Stimulated activated effector memory CD8-positive, alpha-beta T cell treated with anti-CD3 and anti-CD28 coated beads, Interleukin-12 subunit alpha, Interleukin-12 subunit beta, amount 100 ng/mL, for 72 hours (primary cell): Measurements from ENCODE around the gene TNS3.
A peak's percentile ranks its signal among the peaks of the same experiment; 100 is the strongest.

Experiments
- ATAC-seq: fragments of 150-1000 bp; cut with Tn5 transposase; 2 replicates; pipeline ENCODE4 v1.10.0; 2021
- DNase-seq, 2 donors: peaks; one replicate each; pipeline ENCODE4 v3.0.0; 2021 to 2022; ENCODE audit warnings: low spot score in 2 of 2
- H3K27ac Mint-ChIP-seq: one replicate; pipeline ENCODE4 v1.8.0; 2022; ENCODE audit warnings: mild to moderate bottlenecking, mixed read lengths
- H3K36me3 Mint-ChIP-seq: one replicate; pipeline ENCODE4 v1.8.0; 2022; ENCODE audit warnings: mild to moderate bottlenecking, mixed read lengths
- H3K4me1 Mint-ChIP-seq: one replicate; pipeline ENCODE4 v1.8.0; 2022; ENCODE audit warnings: mixed read lengths
- H3K4me3 Mint-ChIP-seq: one replicate; pipeline ENCODE4 v1.8.0; 2022; ENCODE audit warnings: mild to moderate bottlenecking, mixed read lengths
- H3K9me3 Mint-ChIP-seq: one replicate; pipeline ENCODE4 v1.8.0; 2022; ENCODE audit warnings: mixed read lengths

Gene TNS3

GRCh38 chr7:47507522-47507921 is 74.4 kb downstream of the TNS3 start:
- ATAC-seq, result no peak

DNA sequence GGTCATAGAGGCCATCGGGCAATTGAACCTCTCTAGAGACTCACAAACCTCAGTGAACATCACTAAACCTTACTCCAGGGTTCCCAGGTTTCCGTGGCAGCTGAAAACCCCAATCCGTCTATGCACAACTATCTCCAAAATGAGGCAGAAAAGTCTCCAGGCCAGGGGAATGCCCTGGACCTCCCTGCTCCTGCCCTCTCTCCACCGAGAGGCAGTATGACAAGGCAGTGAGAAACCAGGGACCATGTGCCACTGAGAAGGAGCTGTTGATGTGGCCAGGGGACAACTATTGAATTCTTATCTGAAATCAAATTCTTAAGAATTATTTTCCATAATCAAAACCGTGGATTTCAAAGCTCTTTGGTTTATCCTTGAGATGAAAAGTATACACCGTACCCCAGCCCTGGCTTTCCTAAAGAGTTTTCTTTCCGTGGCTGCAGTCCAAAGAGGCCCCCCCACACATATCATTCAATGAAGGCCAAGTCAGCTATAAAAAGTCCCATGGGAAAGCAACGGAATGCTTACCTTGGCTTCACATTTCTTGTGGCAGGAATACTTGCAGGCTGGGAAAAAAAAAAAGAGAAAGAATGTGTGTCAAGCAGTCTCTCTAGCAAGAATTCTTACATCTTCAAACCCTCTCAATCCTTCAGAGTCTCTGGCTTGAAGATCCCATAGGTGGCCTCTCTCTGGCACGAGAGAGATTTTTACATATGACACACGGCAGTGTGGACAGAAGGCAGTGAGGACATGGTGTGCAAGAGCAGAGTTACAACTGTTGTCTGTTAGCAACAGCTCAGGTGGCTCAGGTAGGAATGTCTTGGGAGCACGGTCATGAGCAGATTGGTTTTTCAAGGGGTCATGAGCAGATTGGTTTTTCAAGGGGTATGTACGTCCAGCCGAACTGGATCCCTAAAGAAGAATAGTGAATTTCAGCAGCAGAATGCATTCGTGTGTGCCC is 75.2 kb downstream of the TNS3 start:
- H3K9me3 Mint-ChIP-seq, result no peaks in the 10 kb centered on the region
- H3K4me3 Mint-ChIP-seq, result no peak overlapping the region
- ATAC-seq, result no peak
- H3K4me1 Mint-ChIP-seq, result no peaks in the 10 kb centered on the region
- DNase-seq, result no peak
- no peak overlapping the region for H3K27ac Mint-ChIP-seq
- no peaks in the 10 kb centered on the region for H3K36me3 Mint-ChIP-seq

More at GRCh38 chr7:47507522-47507921, 74.4 kb downstream of the TNS3 start:
- H3K27ac Mint-ChIP-seq, result no peak overlapping the region
- no peak for DNase-seq
- H3K4me1 Mint-ChIP-seq, result no peaks in the 10 kb centered on the region
- no peaks in the 10 kb centered on the region for H3K9me3 Mint-ChIP-seq
- no peaks in the 10 kb centered on the region for H3K36me3 Mint-ChIP-seq
- H3K4me3 Mint-ChIP-seq, result no peak overlapping the region

DNA sequence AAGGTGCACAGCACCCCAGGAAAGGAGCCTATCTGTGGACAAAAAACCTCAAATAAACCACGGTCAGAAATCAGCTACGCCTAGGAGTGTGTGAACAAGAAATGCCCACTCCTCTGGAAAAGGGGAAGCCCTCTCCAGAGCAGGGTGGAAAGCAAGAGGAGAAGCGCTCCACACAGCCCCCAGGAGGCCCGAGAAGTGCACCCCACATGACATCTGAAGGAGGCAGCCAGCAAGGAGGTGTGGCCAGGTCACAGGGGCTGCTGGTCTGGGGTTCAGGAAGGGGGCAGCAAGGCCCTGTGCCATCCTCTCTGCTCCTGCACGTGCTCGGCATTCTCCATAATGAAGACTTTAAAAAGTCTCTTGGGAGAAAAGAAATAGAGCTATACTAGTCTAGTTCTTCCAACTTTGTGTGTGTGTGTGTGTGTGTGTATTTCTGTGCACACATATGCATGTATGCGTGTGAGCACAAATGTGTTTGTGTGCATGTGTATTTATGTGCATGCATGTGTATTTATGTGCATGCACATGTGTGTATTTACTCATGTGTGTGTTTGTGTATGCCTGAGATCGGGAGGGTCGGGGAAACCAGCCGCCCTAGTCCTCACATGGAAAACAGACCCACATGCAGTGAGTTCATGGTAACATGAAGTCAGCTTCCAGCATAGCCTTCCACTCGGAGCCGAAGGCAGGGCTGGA is 76.5 kb downstream of the TNS3 start:
- no peak overlapping the region for H3K4me3 Mint-ChIP-seq
- DNase-seq, result no peak
- ATAC-seq, result no peak
- H3K9me3 Mint-ChIP-seq, result no peaks in the 10 kb centered on the region
- no peak overlapping the region for H3K27ac Mint-ChIP-seq
- H3K36me3 Mint-ChIP-seq, result no peaks in the 10 kb centered on the region
- no peaks in the 10 kb centered on the region for H3K4me1 Mint-ChIP-seq

GRCh38 chr7:47504551-47505311 is 77.2 kb downstream of the TNS3 start:
- H3K4me3 Mint-ChIP-seq, result no peak overlapping the region
- no peak overlapping the region for H3K27ac Mint-ChIP-seq
- ATAC-seq, result no peak
- no peak for DNase-seq
- no peaks in the 10 kb centered on the region for H3K9me3 Mint-ChIP-seq
- no peaks in the 10 kb centered on the region for H3K4me1 Mint-ChIP-seq
- H3K36me3 Mint-ChIP-seq, result no peaks in the 10 kb centered on the region

GRCh38 chr7:47503281-47503680 is 78.6 kb downstream of the TNS3 start:
- ATAC-seq (no peak), DNase-seq (no peak)
- Mint-ChIP-seq H3K4me3 (no peak overlapping the region), H3K27ac (no peak overlapping the region), H3K4me1 (no peaks in the 10 kb centered on the region), H3K36me3 (no peaks in the 10 kb centered on the region), H3K9me3 (no peaks in the 10 kb centered on the region)

GRCh38 chr7:47502240-47502877 is 79.6 kb downstream of the TNS3 start:
- Mint-ChIP-seq H3K9me3 (no peaks in the 10 kb centered on the region), H3K4me1 (no peaks in the 10 kb centered on the region), H3K27ac (no peak overlapping the region), H3K4me3 (no peak overlapping the region), H3K36me3 (no peaks in the 10 kb centered on the region)
- ATAC-seq (no peak), DNase-seq (no peak)

DNA sequence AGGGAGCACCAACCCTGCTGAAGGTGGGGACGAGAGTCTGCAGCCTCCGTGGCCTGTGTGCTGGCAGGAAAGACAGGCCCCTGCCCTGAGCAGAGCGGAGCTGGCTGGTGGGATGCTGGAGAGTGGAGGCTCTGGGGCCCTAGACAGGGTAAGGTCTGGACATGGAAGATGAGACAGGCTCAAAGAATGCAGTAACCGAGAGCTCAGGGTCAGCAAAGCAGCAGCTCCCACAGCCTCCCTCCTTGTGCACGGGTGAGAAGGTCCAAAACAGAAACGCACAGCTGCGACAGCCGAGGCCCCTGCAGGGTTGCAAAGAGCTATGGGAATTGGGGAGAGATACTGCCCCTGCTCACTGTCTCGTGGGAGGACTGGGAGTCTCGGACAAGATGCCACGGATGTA is 80.5 kb downstream of the TNS3 start:
- Mint-ChIP-seq H3K27ac (no peak overlapping the region), H3K9me3 (no peaks in the 10 kb centered on the region), H3K4me3 (no peak overlapping the region), H3K4me1 (no peaks in the 10 kb centered on the region), H3K36me3 (no peaks in the 10 kb centered on the region)
- ATAC-seq (peak; percentile 14), DNase-seq (no peak)

- DNase-seq, result no peak
- H3K9me3 Mint-ChIP-seq, result no peaks in the 10 kb centered on the region
- no peak overlapping the region for H3K27ac Mint-ChIP-seq
- no peak for ATAC-seq
- no peak overlapping the region for H3K4me3 Mint-ChIP-seq
- H3K36me3 Mint-ChIP-seq, result no peaks in the 10 kb centered on the region
- H3K4me1 Mint-ChIP-seq, result no peaks in the 10 kb centered on the region
Measured at GRCh38 chr7:47500103-47500563, 81.8 kb downstream of the TNS3 start.

- Mint-ChIP-seq H3K36me3 (no peaks in the 10 kb centered on the region), H3K4me3 (no peak overlapping the region), H3K9me3 (no peaks in the 10 kb centered on the region), H3K4me1 (no peaks in the 10 kb centered on the region), H3K27ac (no peak overlapping the region)
- ATAC-seq (no peak), DNase-seq (no peak)
Measured at GRCh38 chr7:47498229-47499056, 83.5 kb downstream of the TNS3 start.

DNA sequence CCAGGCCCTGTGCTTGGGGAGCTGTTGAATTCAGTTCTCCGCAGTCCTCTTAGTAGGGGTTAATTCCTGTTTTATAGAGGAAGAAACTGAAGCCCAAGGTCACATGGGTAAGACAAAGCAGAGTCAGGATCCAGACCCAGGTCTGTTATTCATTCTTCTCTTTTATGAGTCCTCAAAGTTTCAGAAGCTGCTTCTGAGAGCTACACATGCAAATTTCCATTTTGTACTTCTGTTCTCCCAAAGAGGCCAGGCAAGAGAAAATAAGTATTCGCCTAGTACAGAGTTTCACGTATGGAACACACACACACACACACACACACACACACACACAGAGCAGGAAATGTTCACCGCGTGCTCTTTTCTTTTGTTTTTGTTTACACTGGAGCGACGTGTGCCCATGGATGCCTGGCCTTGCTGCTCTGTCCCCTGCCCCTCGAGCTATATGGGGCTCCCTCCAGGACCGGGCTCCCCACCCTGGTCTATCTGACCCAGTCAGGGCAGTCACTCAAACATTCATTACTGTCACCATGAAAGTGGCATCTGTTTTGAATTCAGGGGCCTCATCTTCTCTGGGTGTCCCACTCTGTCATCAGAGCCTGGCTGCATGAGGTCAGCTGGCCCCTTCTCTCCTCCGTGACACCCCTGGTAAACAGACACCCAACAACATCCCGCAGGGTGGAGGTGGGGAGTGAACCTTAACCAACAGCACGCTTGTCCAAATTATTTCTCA is 84.4 kb downstream of the TNS3 start:
- Mint-ChIP-seq H3K36me3 (no peaks in the 10 kb centered on the region), H3K27ac (no peak overlapping the region), H3K4me3 (no peak overlapping the region), H3K4me1 (no peaks in the 10 kb centered on the region), H3K9me3 (no peaks in the 10 kb centered on the region)
- ATAC-seq, result no peak
- no peak for DNase-seq

- ATAC-seq (no peak), DNase-seq (no peak)
- no peak overlapping the region for H3K27ac Mint-ChIP-seq
- H3K4me3 Mint-ChIP-seq, result no peak overlapping the region
- H3K4me1 Mint-ChIP-seq, result no peaks in the 10 kb centered on the region
- H3K9me3 Mint-ChIP-seq, result no peaks in the 10 kb centered on the region
- H3K36me3 Mint-ChIP-seq, result no peaks in the 10 kb centered on the region
Measured at GRCh38 chr7:47496666-47497065, 85.2 kb downstream of the TNS3 start.

DNA sequence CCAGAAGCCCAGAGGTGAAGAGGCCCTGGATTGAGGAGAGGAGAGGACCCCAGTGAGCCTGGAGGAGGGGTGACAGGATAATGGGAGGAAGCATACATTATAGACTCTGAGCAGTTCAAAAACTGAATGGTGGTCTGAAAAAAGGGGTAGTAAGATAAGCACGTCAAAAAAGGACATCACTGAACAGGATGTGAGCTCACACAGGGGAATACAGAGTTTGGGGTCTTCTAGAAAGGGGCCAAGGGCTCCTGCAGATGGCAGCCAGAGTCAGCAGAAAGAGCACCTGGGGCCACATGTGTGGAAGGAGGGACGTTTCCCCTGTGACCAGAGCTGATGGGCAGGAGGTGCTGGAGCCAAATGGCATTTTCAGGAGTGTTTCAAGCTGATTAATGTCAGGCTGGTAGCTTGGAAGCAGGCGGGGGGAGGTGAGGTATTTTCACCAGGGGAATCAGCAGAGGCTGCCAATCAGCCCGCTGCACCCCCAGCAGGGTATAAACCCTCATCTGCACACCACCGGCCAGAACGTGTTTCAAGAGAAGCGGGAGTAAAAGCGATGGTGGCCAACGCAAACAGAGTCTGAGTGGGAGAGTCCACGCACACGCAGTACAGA is 85.8 kb downstream of the TNS3 start:
- Mint-ChIP-seq H3K4me3 (no peak overlapping the region), H3K27ac (no peak overlapping the region), H3K9me3 (no peaks in the 10 kb centered on the region), H3K36me3 (no peaks in the 10 kb centered on the region), H3K4me1 (no peaks in the 10 kb centered on the region)
- ATAC-seq (no peak), DNase-seq (no peak)

- Mint-ChIP-seq H3K36me3 (no peaks in the 10 kb centered on the region), H3K27ac (no peak overlapping the region), H3K4me3 (no peak overlapping the region), H3K4me1 (no peaks in the 10 kb centered on the region), H3K9me3 (no peaks in the 10 kb centered on the region)
- no peak for DNase-seq
- no peak for ATAC-seq
Measured at GRCh38 chr7:47493976-47494911, 87.7 kb downstream of the TNS3 start.
